ENCODE results near the gene BHLHE40. TPM values are rescaled to one million over a fixed set of nuclear protein-coding genes. Genes with fewer than 3 reads are reported as not detected.
A peak's percentile ranks its signal among the peaks of the same experiment; 100 is the strongest.

Gene BHLHE40
- total and polyA plus RNA-seq, 7 donors = 11.1 to 81.9 (median 22.2) TPM

GRCh38 chr3:4981294-4981664 lies 2.0 kb downstream of the BHLHE40 start:
- Histone ChIP-seq H3K27ac (peak overlapping the region; percentile 98 to 99 (median 98)), H3K36me3 (peaks cover 0 to 14% (median 0%) of the 10 kb centered on the region in 4 donors), H3K4me1 (peaks cover 0 to 70% (median 64%) of the 10 kb centered on the region in 4 donors), H3K4me3 (peak overlapping the region; percentile 67 to 94 (median 82)), H3K9me3 (no peaks in the 10 kb centered on the region), H3K27me3 (no peaks in the 10 kb centered on the region)
- WGBS, 2 donors = 15 to 37% methylated on average over 3 of the region's 3 CpGs
- no peak for DNase-seq
- intact Hi-C loops (cut with DNase I) = loop anchor here (10.0 kb wide), 1 partner anchor 486 kb away; the partner anchor contains the start of gene ITPR1
- no peak for TF ChIP-seq POLR2AphosphoS5 (IDR thresholded peaks at IDR 0.05)
- TF ChIP-seq POLR2A (IDR thresholded peaks at IDR 0.05) = no peak
- TF ChIP-seq EP300 (IDR thresholded peaks at IDR 0.05) = no peak
- no peak for TF ChIP-seq CTCF (IDR thresholded peaks at IDR 0.05)

GRCh38 chr3:4981665-4982494 lies 2.6 kb downstream of the BHLHE40 start:
- intact Hi-C loops (cut with DNase I) = loop anchor here (10.0 kb wide), 1 partner anchor 487 kb away; the partner anchor contains the start of gene ITPR1
- TF ChIP-seq POLR2AphosphoS5 (IDR thresholded peaks at IDR 0.05) = peak; percentile 10 to 68 (median 41)
- TF ChIP-seq POLR2A (IDR thresholded peaks at IDR 0.05) = no peak
- TF ChIP-seq CTCF (IDR thresholded peaks at IDR 0.05) = peak in 3 of 4 experiments; percentile 51 to 59 (median 55)
- TF ChIP-seq EP300 (IDR thresholded peaks at IDR 0.05) = no peak
- Histone ChIP-seq H3K27ac (peak overlapping the region; percentile 98 to 99 (median 98)), H3K4me3 (peak overlapping the region; percentile 67 to 94 (median 82)), H3K4me1 (peaks cover 0 to 72% (median 66%) of the 10 kb centered on the region in 4 donors), H3K27me3 (no peaks in the 10 kb centered on the region), H3K36me3 (peaks cover 0 to 14% (median 0%) of the 10 kb centered on the region in 4 donors), H3K9me3 (no peaks in the 10 kb centered on the region)
- WGBS, 2 donors = 22 to 41% methylated on average over 8 of the region's 8 CpGs
- DNase-seq = no peak

- H3K4me1 ChIP-seq = peaks cover 0 to 68% (median 57%) of the 10 kb centered on the region in 4 donors
- H3K9me3 ChIP-seq = no peaks in the 10 kb centered on the region
- intact Hi-C loops (cut with DNase I) = loop anchor here (10.0 kb wide), 1 partner anchor 488 kb away; the partner anchor contains the start of gene ITPR1
- TF ChIP-seq POLR2AphosphoS5 (IDR thresholded peaks at IDR 0.05) = peak in 1 of 4 donors; percentile 12
- TF ChIP-seq POLR2A (IDR thresholded peaks at IDR 0.05) = no peak
- peaks cover 0 to 14% (median 0%) of the 10 kb centered on the region in 4 donors for H3K36me3 ChIP-seq
- 87 to 92% methylated on average over 40 of the region's 40 CpGs for WGBS, 2 donors
- DNase-seq = no peak
- H3K27me3 ChIP-seq = no peaks in the 10 kb centered on the region
- peak overlapping the region in 3 of 4 donors; percentile 6 to 88 (median 67) for H3K4me3 ChIP-seq
- H3K27ac ChIP-seq = peak overlapping the region; percentile 98 to 99 (median 98)
These were observed 3.8 kb downstream of the BHLHE40 start for GRCh38 chr3:4982773-4983738.

GRCh38 chr3:4983739-4984510 lies 4.7 kb downstream of the BHLHE40 start:
- WGBS, 2 donors = 29 to 31% methylated on average over 16 of the region's 16 CpGs
- Histone ChIP-seq H3K27ac (peak overlapping the region; percentile 98 to 99 (median 98)), H3K36me3 (peaks cover 0 to 14% (median 0%) of the 10 kb centered on the region in 4 donors), H3K9me3 (no peaks in the 10 kb centered on the region), H3K4me3 (peak overlapping the region in 3 of 4 donors; percentile 6 to 88 (median 67)), H3K4me1 (peaks cover 0 to 72% (median 58%) of the 10 kb centered on the region in 4 donors), H3K27me3 (no peaks in the 10 kb centered on the region)
- intact Hi-C loops (cut with DNase I) = loop anchor here (10.0 kb wide), 1 partner anchor 489 kb away; the partner anchor contains the start of gene ITPR1
- no peak for DNase-seq
- TF ChIP-seq POLR2AphosphoS5 (IDR thresholded peaks at IDR 0.05) = peak; percentile 24 to 70 (median 58)
- TF ChIP-seq CTCF (IDR thresholded peaks at IDR 0.05) = no peak

Data from sigmoid colon (tissue), 7 donors.